ENCODE data around the gene SV2B. TPM values are rescaled to one million over a fixed set of nuclear protein-coding genes. Genes with fewer than 3 reads are reported as not detected.

The SV2B gene
- polyA plus RNA-seq, 3 donors: 0.50 to 1.8 (median 0.88) TPM

GRCh38 chr15:91252322-91252721, 152.3 kb downstream of the SV2B start:
- DNase-seq (ENCODE audit: extremely low read depth in 1 of 11, low read depth in 9 of 11, low spot score in 4 of 11): no peak

- no peak for DNase-seq (ENCODE audit: extremely low read depth in 1 of 11, low read depth in 9 of 11, low spot score in 4 of 11)
These were observed 152.7 kb downstream of the SV2B start for GRCh38 chr15:91252756-91253155.

- no peak for DNase-seq (ENCODE audit: extremely low read depth in 1 of 11, low read depth in 9 of 11, low spot score in 4 of 11)
These were observed 153.5 kb downstream of the SV2B start for GRCh38 chr15:91253605-91254004.

GRCh38 chr15:91254766-91255165, 154.7 kb downstream of the SV2B start:
- DNase-seq (ENCODE audit: extremely low read depth in 1 of 11, low read depth in 9 of 11, low spot score in 4 of 11): no peak

GRCh38 chr15:91255670-91256192, 155.7 kb downstream of the SV2B start:
- DNase-seq (ENCODE audit: extremely low read depth in 1 of 11, low read depth in 9 of 11, low spot score in 4 of 11): no peak

GRCh38 chr15:91257746-91258414, 157.8 kb downstream of the SV2B start:
- no peak for DNase-seq (ENCODE audit: extremely low read depth in 1 of 11, low read depth in 9 of 11, low spot score in 4 of 11)

- peak in 1 of 11 donors; percentile 13 for DNase-seq (ENCODE audit: extremely low read depth in 1 of 11, low read depth in 9 of 11, low spot score in 4 of 11)
These were observed 158.3 kb downstream of the SV2B start for GRCh38 chr15:91258415-91258759.

- no peak for DNase-seq (ENCODE audit: extremely low read depth in 1 of 11, low read depth in 9 of 11, low spot score in 4 of 11)
These were observed 159.0 kb downstream of the SV2B start for GRCh38 chr15:91259077-91259476.

GRCh38 chr15:91261345-91261744, 161.3 kb downstream of the SV2B start:
- no peak for DNase-seq (ENCODE audit: extremely low read depth in 1 of 11, low read depth in 9 of 11, low spot score in 4 of 11)

GRCh38 chr15:91263632-91264531, 163.8 kb downstream of the SV2B start:
- DNase-seq (ENCODE audit: extremely low read depth in 1 of 11, low read depth in 9 of 11, low spot score in 4 of 11): no peak

- no peak for DNase-seq (ENCODE audit: extremely low read depth in 1 of 11, low read depth in 9 of 11, low spot score in 4 of 11)
These were observed 164.7 kb downstream of the SV2B start for GRCh38 chr15:91264651-91265351.

- no peak for DNase-seq (ENCODE audit: extremely low read depth in 1 of 11, low read depth in 9 of 11, low spot score in 4 of 11)
These were observed 165.4 kb downstream of the SV2B start for GRCh38 chr15:91265416-91265940.

GRCh38 chr15:91268510-91268909, 168.5 kb downstream of the SV2B start:
- no peak for DNase-seq (ENCODE audit: extremely low read depth in 1 of 11, low read depth in 9 of 11, low spot score in 4 of 11)

GRCh38 chr15:91270747-91271146, 170.7 kb downstream of the SV2B start:
- no peak for DNase-seq (ENCODE audit: extremely low read depth in 1 of 11, low read depth in 9 of 11, low spot score in 4 of 11)

- peak; percentile 35 to 76 (median 59) for DNase-seq (ENCODE audit: extremely low read depth in 1 of 11, low read depth in 9 of 11, low spot score in 4 of 11)
These were observed 171.6 kb downstream of the SV2B start for GRCh38 chr15:91271565-91272153.

GRCh38 chr15:91275844-91276243, 175.8 kb downstream of the SV2B start:
- no peak for DNase-seq (ENCODE audit: extremely low read depth in 1 of 11, low read depth in 9 of 11, low spot score in 4 of 11)

- no peak for DNase-seq (ENCODE audit: extremely low read depth in 1 of 11, low read depth in 9 of 11, low spot score in 4 of 11)
These were observed 178.9 kb downstream of the SV2B start for GRCh38 chr15:91278951-91279350.

GRCh38 chr15:91279486-91279885, 179.4 kb downstream of the SV2B start:
- no peak for DNase-seq (ENCODE audit: extremely low read depth in 1 of 11, low read depth in 9 of 11, low spot score in 4 of 11)

GRCh38 chr15:91281947-91282346, 181.9 kb downstream of the SV2B start:
- DNase-seq (ENCODE audit: extremely low read depth in 1 of 11, low read depth in 9 of 11, low spot score in 4 of 11): no peak

Data from renal cortex interstitium (tissue), 11 donors.